K562 (cell line): ENCODE results near the gene CLDN24. TPM values are rescaled to one million over a fixed set of nuclear protein-coding genes. Genes with fewer than 3 reads are reported as not detected.

Source experiments
- ATAC-seq: fragments of 200-7000 bp; cut with Tn5 transposase; 3 replicates; pipeline ENCODE4 v1.9.1; 2020; ENCODE audit warnings: moderate library complexity
- BruUV-seq: library from RNA; stranded (reverse); fragments of 400-500 nt; replicated peaks from 2 replicates; lab custom pipeline; 2021; lab: Mats Ljungman, UMichigan
- CTCF ChIA-PET: fragments of 300-600 bp; formaldehyde crosslinking; extraction: SDS; loops from one replicate; lab custom pipeline; 2021; ENCODE audit warnings: low intra/inter-chr PET ratio; lab: Yijun Ruan, JAX
- POLR2A ChIA-PET: fragments of 300-600, 350-650 bp; sonication (Branson Sonifier 250); formaldehyde crosslinking; extraction: SDS; loops from one replicate; lab custom pipeline; 2021; ENCODE audit warnings: antibody characterized with exemption, inconsistent platforms; lab: Yijun Ruan, JAX
- DNase-seq, 4 experiments: peaks; one replicate each; pipeline versions ENCODE4 v3.0.0 to v3.0.0-alpha.2; 2011 to 2018; ENCODE audit warnings: low spot score in 3 of 4, mixed read lengths in 3 of 4; ENCODE audit errors: extremely low read depth in 1 of 4
- FAIRE-seq: peaks from 2 replicates; lab custom pipeline; 2011; peaks lifted over from hg19 to GRCh38; lab: Jason Lieb, UNC
- H2AFZ ChIP-seq: 2 replicates; pipeline ENCODE4 v1.6.0; 2011; ENCODE audit warnings: low read depth, low read length, control low read depth, inconsistent platforms
- H3K27ac ChIP-seq: fragments of 200-600 bp; 3 replicates; pipeline ENCODE4 v1.8.0; 2011; ENCODE audit warnings: low read depth, mild to moderate bottlenecking, control low read depth, inconsistent platforms, low read length, moderate library complexity, mixed read lengths; ENCODE audit errors: extremely low read depth
- H3K27me3 ChIP-seq, 2 experiments: fragments of 300-600 bp in 1 of 2; 2 replicates in 1 of 2; 3 replicates in 1 of 2; pipeline versions ENCODE4 v1.6.0 to v1.8.0; 2011; ENCODE audit warnings: inconsistent platforms in 2 of 2, low read length in 2 of 2, mild to moderate bottlenecking in 1 of 2, mixed read lengths in 1 of 2, moderate library complexity in 1 of 2; ENCODE audit not compliant: control insufficient read depth in 2 of 2, insufficient read depth in 2 of 2
- H3K36me3 ChIP-seq: fragments of 300-600 bp; 3 replicates; pipeline ENCODE4 v1.8.0; 2011; ENCODE audit warnings: mild to moderate bottlenecking, low read length, inconsistent platforms; ENCODE audit not compliant: control insufficient read depth, insufficient read depth
- H3K4me1 ChIP-seq, 2 experiments: fragments of 200-600 bp in 1 of 2; replicated peaks in 1 of 2; 2 replicates in 1 of 2; 3 replicates in 1 of 2; pipeline versions ENCODE4 v1.5.1 to v1.8.0; 2011; ENCODE audit warnings: inconsistent platforms in 2 of 2, low read length in 2 of 2, mild to moderate bottlenecking in 1 of 2, mixed read lengths in 1 of 2, moderate library complexity in 1 of 2; ENCODE audit not compliant: control insufficient read depth in 2 of 2, insufficient read depth in 2 of 2
- H3K4me2 ChIP-seq: 2 replicates; pipeline ENCODE4 v1.6.1; 2011; ENCODE audit warnings: low read length, control low read depth, inconsistent platforms, mixed read lengths; ENCODE audit not compliant: insufficient read depth
- H3K4me3 ChIP-seq: fragments of 200-600 bp; sonication (generic), shearing (Covaris generic); 2 replicates; pipeline ENCODE4 v1.5.1; 2016; ENCODE audit warnings: control low read depth, inconsistent platforms
- H3K79me2 ChIP-seq: fragments of 200-600 bp; 3 replicates; pipeline ENCODE4 v1.8.0; 2011; ENCODE audit warnings: low read length, inconsistent platforms; ENCODE audit not compliant: control insufficient read depth, insufficient read depth
- H3K9ac ChIP-seq, 2 experiments: 2 replicates each; pipeline versions ENCODE4 v1.6.0 to v1.6.1; 2011; ENCODE audit warnings: low read depth in 2 of 2, low read length in 2 of 2, control low read depth in 1 of 2, inconsistent platforms in 1 of 2, mild to moderate bottlenecking in 1 of 2, mixed read lengths in 1 of 2; ENCODE audit not compliant: insufficient read depth in 1 of 2
- H3K9me1 ChIP-seq: one replicate; pipeline ENCODE4 v1.6.0; 2011; ENCODE audit warnings: inconsistent platforms, mild to moderate bottlenecking, low read length, moderate library complexity; ENCODE audit not compliant: control insufficient read depth, insufficient read depth
- H3K9me3 ChIP-seq: replicated peaks from 2 replicates; pipeline ENCODE4 v1.5.1; 2011; ENCODE audit warnings: low read depth, low read length, inconsistent platforms; ENCODE audit not compliant: control insufficient read depth, insufficient read depth
- H4K20me1 ChIP-seq: replicated peaks from 2 replicates; pipeline ENCODE4 v1.6.1; 2011; ENCODE audit warnings: low read length, inconsistent platforms, mixed read lengths; ENCODE audit not compliant: control insufficient read depth, insufficient read depth
- ATF3 ChIP-seq, 2 experiments: fragments of 450-650 bp in 1 of 2; sonication (generic) in 1 of 2; formaldehyde crosslinking in 1 of 2; IDR thresholded peaks in 1 of 2; conservative IDR thresholded peaks in 1 of 2; 2 replicates each; pipeline versions ENCODE4 v1.6.1 to v1.8.1; 2016 to 2023; ENCODE audit warnings: mild to moderate bottlenecking in 2 of 2, moderate library complexity in 2 of 2, inconsistent platforms in 1 of 2, missing genetic modification reagents in 1 of 2
- CTBP1 ChIP-seq: fragments of 450-650 bp; IDR thresholded peaks from 2 replicates; pipeline ENCODE4 v1.6.1; 2016; ENCODE audit warnings: borderline replicate concordance
- LARP7 ChIP-seq: fragments of 450-650 bp; IDR thresholded peaks from 2 replicates; pipeline ENCODE4 v1.6.1; 2016
- MCM5 ChIP-seq: fragments of 450-650 bp; IDR thresholded peaks from 2 replicates; pipeline ENCODE4 v1.6.1; 2016; ENCODE audit warnings: low read depth
- NCOR1 ChIP-seq: fragments of 450-650 bp; IDR thresholded peaks from 2 replicates; pipeline ENCODE4 v1.6.1; 2016; ENCODE audit warnings: mild to moderate bottlenecking, moderate library complexity
- NFYB ChIP-seq: IDR thresholded peaks from 2 replicates; pipeline ENCODE4 v1.6.1; 2011; ENCODE audit warnings: mild to moderate bottlenecking, moderate library complexity; ENCODE audit not compliant: insufficient read length; ENCODE audit errors: extremely low read depth
- SMARCE1 ChIP-seq: fragments of 450-650 bp; IDR thresholded peaks from 2 replicates; pipeline ENCODE4 v1.7.1; 2016; ENCODE audit warnings: mild to moderate bottlenecking
- TCFL5 ChIP-seq: fragments of 250-450 bp; sonication (Bioruptor Pico); conservative IDR thresholded peaks from 2 replicates; pipeline ENCODE4 v1.6.1; 2021; ENCODE audit warnings: mild to moderate bottlenecking, moderate library complexity, matching md5 sums
- ZBTB34 ChIP-seq: fragments of 250-450 bp; sonication (Bioruptor Pico); IDR thresholded peaks from 2 replicates; pipeline ENCODE4 v1.8.0; 2021; ENCODE audit warnings: mild to moderate bottlenecking, moderate library complexity
- ZNF133 ChIP-seq: fragments of 250-450 bp; sonication (Bioruptor Pico); IDR thresholded peaks from 2 replicates; pipeline ENCODE4 v1.4.0; 2020; ENCODE audit warnings: mild to moderate bottlenecking
- ZNF41 ChIP-seq: fragments of 250-450 bp; sonication (Bioruptor Pico); conservative IDR thresholded peaks from 2 replicates; pipeline ENCODE4 v1.4.0; 2020; ENCODE audit warnings: mild to moderate bottlenecking
- ZNF696 ChIP-seq: fragments of 250-450 bp; sonication (Bioruptor Pico); conservative IDR thresholded peaks from 2 replicates; pipeline ENCODE4 v1.4.0; 2020; ENCODE audit warnings: mild to moderate bottlenecking, moderate library complexity
- WGBS: fragments of 100-300 bp; shearing (Covaris generic); methylation state at CpG from one replicate; pipeline ENCODE4 v1.1.6; 2016; ENCODE audit warnings: low coverage, mixed read lengths; ENCODE audit not compliant: insufficient coverage; ENCODE audit errors: missing lambda C conversion rate; 5-methylcytosine and 5-hydroxymethylcytosine counted together
- in situ Hi-C: fragments of 300-500 bp; cut with MboI; formaldehyde crosslinking; loops from 4 replicates; pipeline ENCODE4 v1.15.0; 2018; ENCODE audit warnings: inconsistent platforms, mixed read lengths
- intact Hi-C: fragments of 100-400 bp; cut with micrococcal nuclease; formaldehyde crosslinking; loops from 2 replicates; pipeline ENCODE4 v1.14.2; 2022
- polyA plus RNA-seq, 8 experiments: library from polyadenylated mRNA; depleted of rRNA in 4 of 8; stranded (reverse) in 5 of 8; unstranded in 3 of 8; fragments of >200 nt; fragmentation: Nextera tagmentation in 2 of 8; fragmentation: Illumina TruSeq in 1 of 8; extraction: Ambion mirVana in 2 of 8; extraction: Trizol in 1 of 8; gene quantifications; 2 replicates each; pipeline versions ENCODE4 v1.2.1 to v1.2.3, GENCODE V29; 2011 to 2014; ENCODE audit warnings: inconsistent platforms in 1 of 8, missing spikeins in 1 of 8
- total RNA-seq, 7 experiments: library from RNA; depleted of rRNA in 6 of 7; stranded (reverse); fragments of >200 nt in 6 of 7; fragmentation: Illumina TruSeq in 2 of 7; extraction: Trizol in 2 of 7; gene quantifications; 2 replicates each; pipeline versions ENCODE4 v1.2.1 to v1.2.3, GENCODE V29; 2011 to 2021; ENCODE audit warnings: low replicate concordance in 1 of 7

Gene CLDN24
- total and polyA plus RNA-seq, 9 of the 15 experiments (the other 6 are each of a cell fraction or from before 2014, with no cell fraction given), result not detected

GRCh38 chr4:183362036-183362435 lies 39.8 kb upstream of the CLDN24 start:
- Histone ChIP-seq H3K36me3 (no peaks in the 10 kb centered on the region), H3K79me2 (no peaks in the 10 kb centered on the region), H3K9ac (no peak overlapping the region), H3K4me1 (peaks cover 8 to 12% of the 10 kb centered on the region in 2 experiments; a peak in 3 of 5 replicates), H2AFZ (no peak overlapping the region), H3K9me1 (no peaks in the 10 kb centered on the region), H3K27ac (no peak overlapping the region), H3K27me3 (no peaks in the 10 kb centered on the region), H4K20me1 (no peaks in the 10 kb centered on the region), H3K9me3 (no peaks in the 10 kb centered on the region; the same call in 1 of the 2 replicates), H3K4me2 (no peak overlapping the region), H3K4me3 (no peak overlapping the region)
- intact Hi-C loops, result loop anchor here (5.0 kb wide), 1 partner anchor 35 kb away; no protein-coding TSS in a partner anchor
- no TSS peak for BruUV-seq
- ATAC-seq (no peak), DNase-seq (no peak), FAIRE-seq (no peak)
- 82% methylated on average over 4 of the region's 4 CpGs for WGBS
- ChIA-PET CTCF (no interaction called here), POLR2A (no interaction called here)
- TF ChIP-seq ZNF133, result no peak
- no peak for TF ChIP-seq SMARCE1
- no peak for TF ChIP-seq LARP7
- no peak for TF ChIP-seq ZNF41 (CRISPR knock-in tag)
- no peak for TF ChIP-seq ZNF696 (CRISPR knock-in tag)
- TF ChIP-seq MCM5, result no peak
- no peak for TF ChIP-seq ZBTB34 (CRISPR knock-in tag)
- no peak for TF ChIP-seq TCFL5 (CRISPR knock-in tag)
- TF ChIP-seq CTBP1, result no peak
- TF ChIP-seq NFYB, result no peak
- TF ChIP-seq ATF3 (IDR thresholded peaks at IDR 0.05), result no peak
- TF ChIP-seq ATF3 (CRISPR knock-in tag; conservative IDR thresholded peaks at IDR 0.05), result no peak
- TF ChIP-seq NCOR1, result no peak
- in situ Hi-C loops, result no loop called here
